GM18873 (cell line): Measurements from ENCODE around the gene CXCL6.

Experiments used
- ATAC-seq: cut with Tn5 transposase; IDR thresholded peaks from one replicate; pipeline ENCODE4 v1.9.1; 2021; ENCODE audit warnings: mild to moderate bottlenecking, moderate library complexity, moderate number of reproducible peaks; ENCODE audit not compliant: unreplicated experiment, low FRiP score

CXCL6 gene

DNA sequence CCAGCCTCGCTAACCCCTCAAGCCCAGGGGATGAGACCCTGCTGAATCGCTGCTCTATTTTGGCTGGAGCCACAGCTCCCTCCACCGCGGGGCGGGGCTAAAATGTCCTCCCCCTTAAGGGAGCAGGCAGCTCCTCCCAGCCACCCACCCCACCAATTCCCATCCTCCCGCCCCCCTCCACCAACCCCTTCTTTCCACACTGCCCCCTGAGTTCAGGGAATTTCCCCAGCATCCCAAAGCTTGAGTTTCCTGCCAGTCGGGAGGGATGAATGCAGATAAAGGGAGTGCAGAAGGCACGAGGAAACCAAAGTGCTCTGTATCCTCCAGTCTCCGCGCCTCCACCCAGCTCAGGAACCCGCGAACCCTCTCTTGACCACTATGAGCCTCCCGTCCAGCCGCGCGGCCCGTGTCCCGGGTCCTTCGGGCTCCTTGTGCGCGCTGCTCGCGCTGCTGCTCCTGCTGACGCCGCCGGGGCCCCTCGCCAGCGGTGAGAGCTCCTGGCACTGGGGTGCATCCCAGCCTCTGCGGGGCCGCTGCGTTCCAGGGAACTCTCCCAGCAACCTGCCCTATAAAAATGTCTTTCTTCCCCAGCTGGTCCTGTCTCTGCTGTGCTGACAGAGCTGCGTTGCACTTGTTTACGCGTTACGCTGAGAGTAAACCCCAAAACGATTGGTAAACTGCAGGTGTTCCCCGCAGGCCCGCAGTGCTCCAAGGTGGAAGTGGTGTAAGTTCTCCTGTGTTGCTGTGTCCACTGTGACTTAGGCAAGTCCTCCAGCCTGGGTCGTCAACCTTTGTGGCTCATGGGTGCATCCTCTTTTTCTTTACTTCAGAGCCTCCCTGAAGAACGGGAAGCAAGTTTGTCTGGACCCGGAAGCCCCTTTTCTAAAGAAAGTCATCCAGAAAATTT is at the start of gene CXCL6:
Gene CXCL6, plus strand, starts transcription at position 306 of the 907 bp plus-strand sequence. Its CDS starts 73 bp downstream, at position 379.
- ATAC-seq, result no peak

DNA sequence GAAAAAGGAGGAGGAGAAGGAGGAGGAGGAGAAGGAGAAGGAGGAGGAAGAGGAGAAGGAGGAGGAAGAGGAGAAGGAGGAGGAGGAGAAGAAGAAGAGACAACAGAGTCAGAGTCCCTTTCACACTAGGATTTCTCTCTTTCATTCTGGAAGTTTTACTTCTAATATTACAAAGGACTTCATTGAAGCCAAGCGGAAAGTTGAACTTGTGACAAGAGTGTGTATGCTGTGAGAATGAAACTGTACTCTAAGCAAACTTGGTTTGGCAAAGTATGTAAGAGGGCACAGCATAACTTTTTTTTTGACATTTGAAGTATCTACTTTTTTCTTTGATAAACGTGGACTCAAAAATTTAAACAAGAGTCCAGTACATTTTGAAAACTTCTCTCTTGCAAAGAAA is 48.1 kb upstream of the CXCL6 start:
- no peak for ATAC-seq

DNA sequence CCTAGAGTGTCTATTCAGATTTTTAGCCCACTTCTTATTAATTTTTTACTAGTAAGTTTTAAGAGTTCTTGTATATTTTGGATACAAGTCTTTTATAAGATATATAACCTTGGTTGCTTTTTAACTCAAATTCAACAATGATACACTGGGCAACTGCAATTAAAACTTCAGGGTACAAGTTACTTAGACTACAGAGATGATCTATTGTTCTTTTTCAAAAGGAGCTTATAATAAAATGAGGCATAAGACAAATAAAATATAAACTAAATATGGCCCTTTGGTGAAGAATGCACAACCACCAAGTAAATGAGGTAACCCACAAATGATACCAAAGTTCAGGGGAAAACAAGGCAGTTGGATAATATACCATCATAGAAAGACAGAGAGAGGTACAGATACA is 37.6 kb upstream of the CXCL6 start:
- no peak for ATAC-seq

DNA sequence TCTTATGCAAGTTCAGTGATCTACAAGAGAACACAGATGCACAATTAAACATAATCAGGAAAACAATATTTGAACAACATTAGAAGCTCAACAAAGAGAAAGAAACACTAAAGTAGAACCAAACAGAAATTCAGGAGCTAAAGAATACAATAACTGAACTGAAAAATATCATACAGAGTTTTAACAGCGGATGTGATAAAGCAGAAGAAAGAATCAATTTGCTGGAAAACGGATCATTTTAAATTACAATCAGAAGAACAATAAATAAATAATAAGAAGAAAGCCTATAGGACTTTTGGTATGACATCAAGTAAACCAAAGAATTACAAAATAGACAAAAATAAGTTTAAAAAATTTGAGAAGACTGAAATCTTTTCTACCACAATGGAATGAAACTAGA is 36.3 kb upstream of the CXCL6 start:
- ATAC-seq, result no peak

DNA sequence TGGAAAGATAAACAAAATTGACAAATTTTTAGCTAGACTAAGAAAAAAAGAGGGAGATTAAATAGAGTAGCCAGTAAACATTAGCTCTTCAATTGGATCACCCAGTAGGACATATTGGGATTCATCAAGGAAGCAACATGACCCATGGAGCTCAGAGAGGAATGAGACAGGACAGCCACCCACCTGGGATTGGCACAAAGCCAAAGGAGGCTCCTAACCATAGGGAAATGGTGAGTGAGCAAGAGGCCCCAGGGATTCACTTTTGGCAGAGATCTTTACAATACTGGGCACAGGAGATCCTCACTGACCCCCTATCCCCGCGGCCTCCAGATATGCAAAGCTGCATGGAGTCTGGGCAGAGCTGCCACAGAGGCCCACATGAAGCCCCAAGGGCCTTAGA is 34.8 kb upstream of the CXCL6 start:
- ATAC-seq, result no peak

DNA sequence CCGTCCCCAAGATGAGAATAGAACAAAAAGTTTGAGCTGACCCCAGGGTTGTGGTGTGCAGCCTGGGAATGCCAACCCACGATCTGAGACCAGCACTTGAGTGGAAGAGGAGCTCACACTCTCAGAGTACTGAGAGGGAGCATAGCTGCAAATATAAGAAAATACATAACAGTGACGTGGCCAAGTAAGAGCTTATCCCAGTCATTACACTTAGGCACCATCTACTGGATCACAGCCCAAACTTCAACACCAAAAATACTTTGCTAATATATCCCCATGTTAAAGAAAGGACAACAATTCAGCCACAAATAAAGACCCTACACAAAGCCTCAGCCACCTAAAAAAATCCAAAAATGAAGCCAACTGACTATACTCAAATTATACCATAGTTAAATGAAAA is 33.3 kb upstream of the CXCL6 start:
- ATAC-seq, result no peak

DNA sequence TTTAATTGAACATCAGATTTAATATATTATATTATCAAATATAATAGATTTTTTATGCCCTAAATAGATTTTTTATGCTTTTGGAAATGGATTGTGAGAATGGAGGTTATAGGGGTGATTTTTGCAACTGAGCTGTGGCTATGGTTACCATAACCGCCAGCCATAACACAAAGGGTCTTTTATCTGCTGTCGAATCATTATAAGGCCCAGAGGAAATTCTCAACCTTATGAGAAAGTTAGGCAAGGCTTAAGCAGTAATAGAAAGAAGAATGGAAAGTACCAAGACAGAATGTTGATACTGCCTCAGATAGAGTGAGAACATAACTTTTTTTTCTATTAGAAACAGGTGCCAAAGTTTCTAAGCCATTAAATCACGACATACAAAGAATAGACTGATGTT is 26.3 kb upstream of the CXCL6 start:
- no peak for ATAC-seq

DNA sequence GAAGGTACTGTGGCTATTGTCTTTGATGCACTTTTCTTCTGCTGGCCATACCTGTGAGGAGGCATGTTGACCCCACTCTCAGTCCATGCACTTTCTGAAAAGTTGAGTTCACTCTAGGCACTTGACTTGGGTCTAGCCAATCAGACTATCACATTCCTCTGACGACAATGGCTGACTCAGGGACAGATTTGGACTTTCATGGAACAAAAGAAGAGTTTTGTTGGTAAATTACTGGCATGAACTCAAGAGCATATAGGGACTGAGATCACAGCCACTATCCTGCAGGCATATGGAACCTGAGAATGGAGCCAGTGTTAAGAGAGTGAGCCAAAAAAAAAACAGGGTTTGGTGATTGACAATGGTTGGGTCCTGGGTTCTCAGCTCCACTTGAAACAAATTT is 24.6 kb upstream of the CXCL6 start:
- ATAC-seq, result no peak

DNA sequence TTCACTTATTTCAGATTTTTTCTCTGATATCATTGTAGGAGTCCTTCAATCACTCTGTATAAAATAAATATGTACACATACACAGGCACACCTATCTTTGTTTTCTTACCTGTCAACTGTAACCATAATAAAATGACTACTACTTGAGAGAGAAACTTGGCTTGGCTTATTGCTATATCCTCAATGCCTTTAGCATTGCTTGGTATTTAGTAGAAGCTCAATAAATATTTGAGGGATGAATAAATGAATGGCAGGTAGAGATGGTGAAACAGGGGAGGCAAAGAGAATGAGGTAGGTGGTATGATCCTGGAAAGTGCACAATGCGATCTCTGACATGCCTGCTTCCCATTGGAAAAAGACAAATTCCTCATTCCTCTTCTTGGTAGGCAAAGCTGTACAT is 21.8 kb upstream of the CXCL6 start:
- ATAC-seq, result no peak

DNA sequence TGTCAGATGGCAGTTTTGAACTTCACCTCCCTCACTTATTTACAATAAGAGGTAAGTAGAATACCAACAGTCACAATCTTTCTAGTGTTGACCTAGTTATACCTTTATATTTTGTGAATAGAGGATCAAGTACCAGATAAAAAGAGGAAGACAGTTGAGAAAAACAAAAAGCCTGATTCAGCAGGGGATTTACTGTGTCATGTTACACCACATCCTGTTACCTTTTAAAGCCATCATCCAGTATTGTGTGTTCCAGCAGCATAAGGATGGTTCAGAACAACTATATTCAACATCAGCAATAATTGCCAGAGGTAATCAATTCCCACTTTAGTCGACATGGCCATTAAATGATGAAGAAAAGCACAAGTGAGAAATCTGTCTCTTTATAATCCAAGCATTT is 21.3 kb upstream of the CXCL6 start:
- no peak for ATAC-seq

DNA sequence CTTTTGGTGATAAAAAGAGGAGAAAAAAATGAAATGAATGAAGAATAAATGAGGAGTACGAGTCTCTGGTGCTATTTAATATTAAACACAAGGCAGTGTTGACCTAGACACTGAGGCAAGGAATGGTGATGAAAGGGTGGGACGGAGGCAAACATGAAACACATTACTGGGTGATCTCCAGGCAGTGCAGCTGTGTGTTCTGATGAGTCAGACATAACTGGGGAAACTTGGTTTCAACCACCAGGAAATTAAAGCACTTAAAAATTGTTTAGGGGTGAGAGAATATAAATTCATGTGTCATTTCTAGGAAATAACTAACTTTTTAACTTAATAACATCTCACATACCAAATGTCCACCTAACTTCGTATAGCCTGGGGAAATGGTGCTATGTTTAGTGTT is 19.7 kb upstream of the CXCL6 start:
- no peak for ATAC-seq

DNA sequence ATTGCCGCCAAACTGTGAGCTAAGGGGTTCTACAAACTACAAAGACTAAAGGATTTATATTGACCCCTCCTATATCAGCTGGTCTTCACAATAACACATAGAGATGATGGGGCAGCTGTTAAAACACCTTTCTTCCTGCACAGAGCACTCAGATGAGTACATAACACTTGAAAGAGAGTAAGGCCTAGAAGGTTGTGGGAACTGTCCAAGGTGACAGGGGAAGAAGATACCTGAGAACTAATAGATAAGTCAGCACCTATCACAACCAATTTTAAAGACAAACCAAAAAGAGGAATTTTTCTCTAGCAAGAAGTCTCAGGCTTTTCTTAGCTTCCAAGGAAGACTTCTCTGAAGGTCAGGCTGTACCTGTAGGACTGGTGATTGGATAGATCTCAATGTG is 19.1 kb upstream of the CXCL6 start:
- no peak for ATAC-seq

DNA sequence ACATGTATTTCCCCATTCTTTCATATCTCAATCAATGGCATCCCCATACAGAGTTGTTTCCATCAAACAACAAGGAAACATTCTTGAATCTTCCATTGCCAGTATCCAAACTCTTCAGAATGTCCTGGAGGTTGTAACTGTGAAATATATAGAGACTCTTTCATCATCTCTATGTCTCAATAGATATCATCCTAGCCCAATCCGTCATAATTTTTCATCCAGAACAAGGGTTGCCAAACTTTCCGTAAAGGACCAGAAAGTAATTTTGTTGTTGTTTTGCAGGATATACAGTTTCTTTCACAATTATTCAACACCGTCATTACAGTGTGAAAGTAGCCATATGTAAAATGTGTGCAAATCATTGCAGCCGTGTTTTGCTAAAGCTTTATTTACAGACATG is 15.2 kb upstream of the CXCL6 start:
- ATAC-seq, result no peak

DNA sequence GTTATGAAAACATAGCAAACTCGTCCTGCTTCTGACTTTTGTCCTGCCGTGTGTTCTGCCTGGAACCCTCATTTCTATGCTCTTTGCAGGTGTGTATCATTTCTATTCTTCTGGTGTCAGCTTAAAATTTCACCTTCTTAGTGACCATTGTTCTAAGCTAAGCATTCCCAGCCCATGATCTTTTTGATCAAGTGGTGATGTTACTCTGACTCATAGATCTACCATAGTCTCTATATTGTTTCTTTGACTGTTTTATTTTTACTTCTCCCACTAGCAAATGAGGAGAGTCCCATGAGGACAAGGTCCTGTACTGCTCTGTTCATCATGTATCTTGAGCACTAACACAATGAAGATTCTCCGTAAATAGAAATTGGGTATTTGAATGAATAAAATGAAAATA is 14.1 kb upstream of the CXCL6 start:
- no peak for ATAC-seq

DNA sequence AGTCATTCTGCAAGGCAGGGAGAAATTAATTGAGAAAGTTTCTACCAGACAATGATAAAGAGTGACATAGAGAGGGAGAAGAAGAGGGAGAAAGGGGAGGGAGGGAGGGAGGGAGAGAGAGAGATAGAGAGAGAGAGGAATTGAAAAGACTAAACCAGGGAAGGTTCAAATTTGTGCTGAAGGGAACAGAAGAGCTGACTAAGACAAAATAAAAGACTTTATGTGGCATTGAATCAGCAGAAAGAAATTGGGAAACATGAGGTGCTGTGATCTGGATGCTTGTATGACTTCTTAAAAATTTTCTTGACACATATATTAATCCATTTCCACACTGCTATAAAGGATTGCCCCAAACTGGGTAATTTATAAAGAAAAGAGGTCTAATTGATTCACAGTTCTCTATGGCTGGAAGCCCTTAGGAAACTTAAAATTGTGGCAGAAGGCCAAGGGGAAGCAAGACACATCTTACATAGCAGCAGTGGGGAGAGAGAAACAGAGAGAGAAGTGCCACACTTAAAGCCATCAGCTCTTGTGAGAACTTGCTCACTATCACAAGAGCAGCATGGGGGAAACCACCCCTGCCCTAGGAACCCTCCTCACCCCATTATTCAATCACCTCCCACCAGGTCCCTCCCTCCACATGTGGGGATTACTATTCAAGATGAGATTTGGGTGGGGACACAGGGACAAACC is 13.5 kb upstream of the CXCL6 start:
- no peak for ATAC-seq

DNA sequence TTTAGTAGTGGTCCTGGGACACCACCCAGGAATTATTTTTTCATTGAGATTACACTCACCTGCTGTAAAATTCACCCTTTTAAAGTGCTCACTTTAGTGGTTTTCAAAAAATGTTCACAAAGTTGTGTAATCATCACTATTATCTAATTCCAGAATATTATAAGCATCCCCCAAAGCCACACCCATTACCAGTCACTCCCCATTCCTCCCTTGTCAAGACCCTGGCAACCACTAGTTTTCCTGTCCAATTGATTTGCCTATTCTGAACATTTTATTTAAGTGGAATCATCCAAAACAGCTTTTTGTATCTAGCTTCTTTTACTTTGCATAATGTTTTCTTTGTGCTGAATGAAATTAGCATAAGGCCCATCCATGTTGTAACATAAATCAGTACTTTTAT is 12.7 kb upstream of the CXCL6 start:
- ATAC-seq, result no peak

DNA sequence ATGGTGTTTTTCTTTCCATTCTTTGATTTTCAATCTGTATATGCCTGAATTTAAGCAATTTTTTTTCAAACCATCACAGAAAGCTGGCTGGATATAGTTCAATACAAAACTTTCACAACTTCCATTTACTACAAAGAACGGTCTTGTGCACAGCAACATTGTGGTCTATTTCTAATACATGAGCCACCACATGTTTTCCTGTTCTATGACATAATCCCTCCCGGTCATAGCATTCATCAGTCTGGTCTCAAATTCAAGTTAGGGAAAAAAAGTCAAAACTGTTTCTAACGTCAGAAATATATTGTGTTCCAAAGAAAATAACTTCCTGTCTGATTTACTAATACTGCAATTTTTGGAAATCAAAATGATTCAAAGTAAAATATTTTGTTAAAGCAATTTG is 7.5 kb upstream of the CXCL6 start:
- no peak for ATAC-seq

DNA sequence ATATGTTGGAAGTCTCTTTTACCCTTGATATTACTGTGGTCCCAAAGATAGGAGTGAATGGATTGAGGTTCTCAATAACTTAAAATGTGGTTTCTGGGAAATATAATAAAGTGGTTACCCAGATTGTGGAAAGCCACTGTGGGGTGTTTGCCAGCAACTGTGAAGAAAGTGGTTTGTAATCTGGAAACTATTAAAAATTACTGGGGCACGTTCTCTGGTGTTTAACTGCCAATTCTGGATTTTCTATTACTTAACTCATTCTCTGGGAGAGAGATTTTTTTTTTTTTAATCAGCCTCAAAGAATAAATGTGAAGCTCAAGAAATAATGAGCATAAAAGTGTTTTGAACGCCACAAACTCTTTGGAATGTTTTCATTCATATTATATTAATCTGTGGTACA is 4.9 kb upstream of the CXCL6 start:
- ATAC-seq, result no peak

DNA sequence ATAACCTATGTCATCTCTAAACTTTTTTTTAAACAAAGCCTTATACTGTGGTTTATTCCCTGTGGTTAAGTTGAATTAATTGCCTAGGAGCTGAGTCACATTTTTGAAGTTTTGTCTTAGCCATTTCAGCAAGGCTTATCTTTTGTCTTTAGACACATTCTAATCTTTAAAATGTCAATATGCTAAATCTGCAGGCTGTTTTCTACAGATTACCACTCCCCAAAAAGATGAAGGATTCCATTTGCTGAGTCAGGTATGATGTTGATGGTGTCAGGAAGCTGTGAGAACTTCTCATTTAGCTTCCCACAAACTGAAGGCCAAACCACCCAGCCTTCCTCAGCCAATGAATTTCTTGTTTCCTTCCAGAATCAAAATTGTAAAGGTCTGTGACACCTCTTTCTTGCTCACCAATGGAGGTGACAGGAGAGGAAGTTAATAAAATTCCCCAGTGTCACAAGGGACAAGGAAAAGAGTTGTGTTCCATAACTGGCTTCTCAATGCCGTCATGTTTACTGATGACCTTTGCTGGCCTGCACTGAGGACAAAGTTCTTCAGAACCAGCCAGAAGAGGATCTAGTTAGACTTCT is 3.7 kb upstream of the CXCL6 start:
- no peak for ATAC-seq

DNA sequence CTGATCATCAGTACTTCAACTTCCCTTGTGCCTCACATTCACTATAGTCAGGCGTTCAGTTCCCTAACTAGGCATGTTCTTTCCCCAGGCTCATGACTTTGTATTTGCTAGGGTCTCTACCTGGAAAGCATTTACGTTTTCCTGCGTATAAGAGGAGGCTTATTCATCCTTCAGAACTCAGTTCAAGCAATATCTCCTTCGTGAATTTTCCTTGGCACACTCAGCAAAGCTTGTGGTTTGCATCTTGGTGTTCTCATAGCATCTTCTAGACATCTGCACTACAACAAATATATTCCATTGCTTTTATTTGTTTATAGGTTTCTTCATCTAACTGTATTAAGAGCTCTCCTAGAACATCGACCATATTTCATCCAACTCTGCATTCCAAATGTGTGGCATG is 2.6 kb downstream of the CXCL6 start:
- ATAC-seq, result no peak

DNA sequence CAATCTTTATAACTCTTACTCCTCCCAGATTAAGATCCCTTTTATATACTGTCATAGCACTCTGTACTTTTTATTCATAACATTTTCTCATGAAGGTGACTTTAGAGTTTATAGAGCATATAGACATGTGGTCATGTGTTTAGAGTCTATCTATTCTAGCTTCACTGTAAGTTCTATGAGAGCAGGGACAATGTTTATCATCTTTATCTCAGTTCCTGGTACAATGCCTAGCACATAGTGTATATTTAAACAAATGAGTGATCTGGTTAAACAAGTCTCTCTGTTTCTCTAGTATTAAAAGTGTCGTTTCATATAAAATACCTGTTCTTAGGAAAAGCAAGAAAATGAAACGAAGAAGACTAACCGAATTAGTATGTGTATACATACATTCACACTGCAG is 3.2 kb downstream of the CXCL6 start:
- no peak for ATAC-seq
